Activated naive CD4-positive, alpha-beta T cell treated with anti-CD3 and anti-CD28 coated beads, Interleukin-2, amount 50 U/mL, for 72 hours (primary cell): ENCODE data around the gene IL13. TPM values are rescaled to one million over a fixed set of nuclear protein-coding genes. Genes with fewer than 3 reads are reported as not detected.
A peak's percentile ranks its signal among the peaks of the same experiment; 100 is the strongest.

Experiments
- ATAC-seq, 2 donors: fragments of 150-1000 bp; cut with Tn5 transposase; 2 replicates each; pipeline ENCODE4 v1.10.0; 2021; ENCODE audit warnings: mild to moderate bottlenecking in 2 of 2, moderate library complexity in 2 of 2
- DNase-seq, 2 donors: peaks; one replicate each; pipeline ENCODE4 v3.0.0; 2021 to 2022; ENCODE audit warnings: low spot score in 2 of 2
- H3K27ac Mint-ChIP-seq, 2 donors: one replicate each; pipeline ENCODE4 v1.8.0; 2022; ENCODE audit warnings: mild to moderate bottlenecking in 2 of 2, mixed read lengths in 2 of 2
- H3K36me3 Mint-ChIP-seq, 2 donors: one replicate each; pipeline ENCODE4 v1.8.0; 2022; ENCODE audit warnings: mixed read lengths in 2 of 2
- H3K9me3 Mint-ChIP-seq, 2 donors: one replicate each; pipeline ENCODE4 v1.8.0; 2022; ENCODE audit warnings: mixed read lengths in 2 of 2
- total RNA-seq, 2 donors: library from RNA; stranded (reverse); gene quantifications; one replicate each; pipeline ENCODE4 v1.2.3, GENCODE V29; 2022

Gene IL13
- total RNA-seq, 2 donors from 2014 or later = 0.72 to 0.98 TPM

DNA sequence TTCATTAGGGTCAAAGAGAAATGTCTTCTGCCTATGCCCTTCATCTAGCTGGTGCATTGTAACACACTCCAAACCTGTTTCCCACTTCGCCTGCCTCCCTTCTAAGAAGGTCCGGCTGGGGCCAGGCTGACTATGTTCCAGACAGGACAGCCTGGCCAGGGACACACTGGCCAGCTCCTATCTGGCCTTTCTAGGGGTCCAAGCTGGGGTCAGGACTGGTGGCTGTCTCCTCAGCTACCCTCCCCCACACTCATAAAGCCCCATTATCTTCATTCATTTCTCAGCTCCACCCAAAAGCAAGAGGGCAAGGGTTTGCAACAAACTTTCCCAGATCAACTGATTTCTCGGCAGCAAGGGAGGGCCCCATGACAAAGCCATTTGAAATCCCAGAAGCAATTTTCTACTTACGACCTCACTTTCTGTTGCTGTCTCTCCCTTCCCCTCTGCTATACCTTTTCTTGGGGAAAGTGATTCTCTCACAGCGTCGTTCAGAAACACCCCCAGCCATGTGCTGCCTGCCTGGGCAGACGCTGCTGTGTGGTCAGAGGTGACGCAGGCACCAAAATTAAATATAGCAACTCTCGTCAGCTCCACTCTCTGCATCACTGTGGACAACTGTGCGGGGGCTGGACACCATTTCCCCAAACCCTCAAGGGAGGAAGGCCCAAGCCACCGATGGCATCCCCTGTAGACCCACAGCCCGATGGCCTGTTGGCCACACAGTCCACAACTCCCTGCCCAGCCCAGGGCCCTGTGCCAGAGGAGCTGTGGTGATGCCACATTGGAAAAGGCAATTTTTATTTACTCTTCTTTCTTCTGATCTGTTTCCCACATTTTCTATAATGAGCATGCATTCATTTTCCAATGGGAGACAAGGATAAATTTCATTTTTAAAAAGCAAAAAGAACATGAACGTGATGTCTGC is 6.1 kb downstream of the IL13 start:
- DNase-seq (peak in 1 of 2 donors; percentile 54), ATAC-seq (peak in 1 of 2 donors; percentile 31)
- H3K9me3 Mint-ChIP-seq = no peaks in the 10 kb centered on the region
- no peaks in the 10 kb centered on the region for H3K36me3 Mint-ChIP-seq
- peak overlapping the region; percentile 46 to 64 for H3K27ac Mint-ChIP-seq

DNA sequence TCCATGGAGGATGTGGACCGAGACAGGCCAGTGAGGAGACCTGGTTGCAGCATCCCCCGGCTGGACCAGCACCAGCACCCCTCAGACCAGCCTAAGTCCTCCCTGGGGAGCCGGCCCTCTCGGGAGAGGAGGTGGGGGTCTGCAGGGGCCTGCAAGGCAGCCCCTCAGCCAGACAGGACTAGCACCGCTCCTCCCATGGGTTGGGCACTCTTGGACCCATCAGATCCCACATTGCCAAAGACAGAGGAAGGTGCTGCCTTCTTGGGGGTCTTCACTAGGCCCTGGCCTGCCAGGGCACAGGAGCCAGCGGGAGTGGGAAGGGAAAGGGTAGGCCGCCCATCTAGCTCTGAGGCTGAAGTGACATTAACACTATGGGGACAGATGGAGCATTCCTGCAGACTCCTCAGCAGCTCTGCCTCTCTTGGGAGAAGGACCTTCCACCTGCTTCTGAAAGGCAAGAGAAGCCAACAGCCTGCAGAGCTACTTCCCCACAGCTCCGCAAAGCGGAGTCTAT is 6.8 kb downstream of the IL13 start:
- Mint-ChIP-seq H3K36me3 (no peaks in the 10 kb centered on the region), H3K9me3 (no peaks in the 10 kb centered on the region), H3K27ac (peak overlapping the region; percentile 46 to 64)
- no peak for ATAC-seq
- DNase-seq = peak in 1 of 2 donors; percentile 23

DNA sequence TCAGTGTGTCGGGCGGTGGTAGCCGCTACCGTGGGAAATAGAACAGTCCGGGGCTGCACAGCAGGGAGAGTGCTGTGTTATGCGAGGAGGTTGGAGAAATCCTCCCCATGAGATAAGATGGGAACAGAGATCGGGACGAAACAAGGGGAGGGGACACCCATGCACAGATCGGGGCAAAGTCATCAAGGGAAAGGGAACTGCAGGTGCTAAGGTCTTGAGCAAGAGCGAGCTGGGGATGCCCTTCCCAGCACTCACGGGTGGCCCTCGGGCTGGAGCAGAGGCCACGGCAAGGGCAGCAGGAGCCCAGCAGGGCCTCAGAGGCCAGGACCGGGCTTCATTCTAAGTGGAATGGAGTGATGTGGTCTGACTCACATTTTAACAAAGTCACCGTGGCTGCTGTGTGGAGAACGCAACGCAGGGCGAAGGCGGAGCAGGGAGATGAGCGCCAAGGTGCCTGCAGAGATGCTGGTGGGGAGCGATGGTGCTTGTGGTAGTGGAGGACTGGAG is 7.7 kb downstream of the IL13 start:
- no peak overlapping the region for H3K27ac Mint-ChIP-seq
- H3K36me3 Mint-ChIP-seq = no peaks in the 10 kb centered on the region
- DNase-seq = peak in 1 of 2 donors; percentile 16
- H3K9me3 Mint-ChIP-seq = no peaks in the 10 kb centered on the region
- ATAC-seq = no peak

DNA sequence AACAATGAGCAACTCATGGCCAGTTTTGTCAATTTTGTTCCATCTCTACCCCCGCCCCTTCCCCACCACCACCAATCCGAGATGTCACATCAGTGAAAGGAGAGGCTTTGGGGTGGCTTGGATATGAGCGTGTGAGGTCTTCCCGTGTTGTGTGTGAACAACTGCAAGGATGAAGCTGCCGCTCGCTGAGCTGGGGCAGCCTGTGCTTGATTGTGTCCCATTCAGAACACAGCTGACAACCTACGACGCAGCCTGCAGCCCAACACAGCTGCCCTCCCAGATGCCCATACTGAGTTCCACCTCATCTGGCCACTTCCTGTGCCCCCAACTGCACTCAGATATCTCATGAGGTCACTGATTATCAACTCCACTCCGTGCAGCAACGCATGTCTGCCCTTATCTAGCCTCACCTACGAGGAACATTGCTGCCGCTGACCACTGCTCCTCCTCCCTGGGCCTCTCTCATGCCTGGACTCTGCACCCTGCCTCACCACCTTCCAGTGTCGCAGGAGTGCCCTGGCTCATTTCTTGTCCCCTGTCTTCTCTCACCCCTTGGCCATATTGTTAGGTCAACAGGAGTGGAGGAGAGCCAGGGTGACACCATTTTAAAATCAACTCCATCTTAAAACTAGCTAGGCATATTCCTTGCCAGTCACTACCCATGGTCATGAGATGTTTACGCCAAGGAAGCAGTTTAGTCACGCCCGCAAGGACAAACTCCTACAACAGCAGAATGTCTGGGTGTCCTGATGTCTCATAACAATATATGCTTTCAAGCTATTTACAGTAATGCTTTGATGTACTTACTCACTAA is 8.5 kb downstream of the IL13 start:
- no peak overlapping the region for H3K27ac Mint-ChIP-seq
- no peaks in the 10 kb centered on the region for H3K36me3 Mint-ChIP-seq
- ATAC-seq (peak in 1 of 2 donors; percentile 19), DNase-seq (peak in 1 of 2 donors; percentile 35)
- no peaks in the 10 kb centered on the region for H3K9me3 Mint-ChIP-seq

DNA sequence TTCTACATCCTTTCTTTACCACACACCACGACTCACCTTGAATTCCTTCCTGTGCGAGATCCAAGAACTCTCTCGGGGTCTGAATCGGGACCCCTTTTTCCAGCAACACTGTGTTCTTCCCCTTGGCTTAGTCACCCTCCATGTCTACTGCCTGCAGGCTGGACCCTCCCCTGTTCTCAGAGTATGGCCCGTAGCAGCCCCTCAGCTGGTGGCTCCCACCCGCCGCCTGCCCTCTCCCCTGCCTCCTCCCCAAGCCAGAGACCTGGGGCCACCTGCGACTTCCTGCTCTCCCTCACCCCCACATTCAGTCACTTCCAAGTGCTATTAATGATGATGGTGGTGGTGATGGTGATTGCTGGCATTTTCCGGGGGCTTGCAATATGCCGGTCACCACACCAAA is 9.3 kb downstream of the IL13 start:
- Mint-ChIP-seq H3K27ac (no peak overlapping the region), H3K36me3 (no peaks in the 10 kb centered on the region), H3K9me3 (no peaks in the 10 kb centered on the region)
- peak in 1 of 2 donors; percentile 7 for DNase-seq
- ATAC-seq = no peak

DNA sequence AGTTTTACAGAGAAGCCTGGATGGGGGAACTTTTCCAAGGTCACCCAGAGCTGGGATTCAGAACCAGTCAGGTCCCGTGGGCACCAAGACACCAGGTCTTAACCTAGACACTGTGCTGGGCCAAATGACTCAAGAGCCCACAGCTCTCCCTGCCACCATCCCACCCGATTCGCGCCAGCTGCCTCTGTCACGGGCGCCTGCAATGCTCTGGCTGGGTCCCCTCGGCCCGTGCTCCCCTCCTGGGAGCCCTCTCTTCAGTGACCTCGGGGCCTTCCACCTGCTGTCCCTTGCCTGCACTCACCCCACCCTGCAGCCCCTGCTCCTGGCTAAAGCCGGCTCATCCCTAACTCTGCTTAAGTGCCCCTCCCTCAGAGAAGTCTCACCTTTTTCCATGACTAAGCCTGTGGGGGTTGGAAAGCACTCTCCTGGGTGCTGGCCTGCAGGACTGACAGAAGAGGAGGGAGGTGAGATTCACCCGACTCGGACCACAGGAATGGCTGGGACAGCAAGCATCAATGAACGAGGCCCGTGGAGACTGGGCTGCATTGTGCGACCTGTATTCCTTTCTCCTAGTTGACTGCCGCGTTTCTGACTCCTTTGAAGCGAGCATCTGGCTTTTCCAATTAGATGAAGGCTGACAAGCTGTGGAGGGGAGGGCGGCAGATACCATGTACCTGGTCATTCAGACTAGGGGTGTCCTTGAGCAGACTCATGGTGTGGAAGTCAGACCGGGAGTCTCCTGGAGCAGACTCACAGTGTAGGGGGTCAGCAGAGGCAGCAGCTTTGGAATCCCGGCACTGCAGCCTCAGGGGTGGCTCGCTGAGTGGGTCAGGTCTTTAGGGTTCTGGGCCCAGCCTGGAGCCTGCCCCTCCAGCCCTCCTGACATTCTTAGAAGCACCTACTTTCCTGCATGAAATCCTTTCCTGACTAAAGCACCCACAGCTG is 10.1 kb downstream of the IL13 start:
- Mint-ChIP-seq H3K9me3 (no peaks in the 10 kb centered on the region), H3K36me3 (no peaks in the 10 kb centered on the region), H3K27ac (no peak overlapping the region)
- DNase-seq (peak in 1 of 2 donors; percentile 44), ATAC-seq (no peak)

DNA sequence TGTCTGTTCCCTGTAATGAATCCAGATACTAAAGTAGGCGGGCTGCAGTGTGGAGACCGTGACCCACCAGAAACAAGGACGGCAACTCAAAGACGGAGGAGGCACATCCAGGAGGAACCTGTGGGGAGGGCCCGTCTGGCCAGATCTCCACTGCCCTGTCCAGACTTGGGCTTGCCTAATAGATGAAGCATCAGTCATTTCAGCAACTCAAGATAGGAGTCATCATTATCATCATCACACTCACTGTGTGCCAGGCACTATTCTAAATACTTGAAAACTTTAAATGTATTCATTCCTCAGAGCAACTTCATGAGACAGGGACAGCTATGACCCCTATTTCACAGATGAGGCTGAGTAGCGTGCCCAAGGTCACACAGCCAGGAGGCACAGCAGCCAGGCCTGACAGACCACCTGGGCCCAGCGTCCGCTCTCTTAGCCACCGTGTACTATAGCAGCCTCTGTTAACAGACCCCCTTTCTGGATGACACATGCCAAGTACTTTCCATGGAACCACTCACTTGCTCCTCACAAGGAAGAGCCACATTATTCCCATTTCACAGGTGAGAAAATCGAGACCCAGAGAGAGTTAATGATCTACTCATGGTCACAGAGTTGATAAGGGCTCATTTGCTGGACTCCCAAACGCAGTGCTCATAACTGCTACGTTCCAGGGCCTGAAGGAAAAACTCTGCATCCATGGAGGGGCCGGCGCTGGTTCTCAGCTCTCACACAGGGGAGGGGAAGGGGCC is 10.9 kb downstream of the IL13 start:
- no peaks in the 10 kb centered on the region for H3K9me3 Mint-ChIP-seq
- H3K36me3 Mint-ChIP-seq = no peaks in the 10 kb centered on the region
- no peak for ATAC-seq
- no peak overlapping the region for H3K27ac Mint-ChIP-seq
- DNase-seq = peak in 1 of 2 donors; percentile 30

DNA sequence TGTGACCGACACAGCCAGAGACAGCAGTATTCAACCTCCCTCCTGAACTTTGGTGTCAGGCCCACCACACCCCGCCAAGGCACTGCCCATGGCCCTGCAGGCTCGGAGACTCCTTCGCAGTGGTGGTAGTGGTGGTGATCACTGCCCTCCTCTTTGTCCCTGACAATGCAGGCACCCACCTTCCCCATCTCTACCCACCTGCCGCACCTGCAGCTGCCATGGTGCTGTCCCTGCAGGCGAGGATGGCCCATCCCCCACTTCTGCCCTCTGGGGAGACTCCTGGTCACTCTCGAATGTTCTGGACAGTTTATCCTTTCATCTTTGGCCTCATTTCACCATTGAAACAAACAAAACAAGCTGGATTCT is 11.5 kb downstream of the IL13 start:
- Mint-ChIP-seq H3K9me3 (no peaks in the 10 kb centered on the region), H3K27ac (no peak overlapping the region), H3K36me3 (no peaks in the 10 kb centered on the region)
- no peak for ATAC-seq
- peak in 1 of 2 donors; percentile 26 for DNase-seq

DNA sequence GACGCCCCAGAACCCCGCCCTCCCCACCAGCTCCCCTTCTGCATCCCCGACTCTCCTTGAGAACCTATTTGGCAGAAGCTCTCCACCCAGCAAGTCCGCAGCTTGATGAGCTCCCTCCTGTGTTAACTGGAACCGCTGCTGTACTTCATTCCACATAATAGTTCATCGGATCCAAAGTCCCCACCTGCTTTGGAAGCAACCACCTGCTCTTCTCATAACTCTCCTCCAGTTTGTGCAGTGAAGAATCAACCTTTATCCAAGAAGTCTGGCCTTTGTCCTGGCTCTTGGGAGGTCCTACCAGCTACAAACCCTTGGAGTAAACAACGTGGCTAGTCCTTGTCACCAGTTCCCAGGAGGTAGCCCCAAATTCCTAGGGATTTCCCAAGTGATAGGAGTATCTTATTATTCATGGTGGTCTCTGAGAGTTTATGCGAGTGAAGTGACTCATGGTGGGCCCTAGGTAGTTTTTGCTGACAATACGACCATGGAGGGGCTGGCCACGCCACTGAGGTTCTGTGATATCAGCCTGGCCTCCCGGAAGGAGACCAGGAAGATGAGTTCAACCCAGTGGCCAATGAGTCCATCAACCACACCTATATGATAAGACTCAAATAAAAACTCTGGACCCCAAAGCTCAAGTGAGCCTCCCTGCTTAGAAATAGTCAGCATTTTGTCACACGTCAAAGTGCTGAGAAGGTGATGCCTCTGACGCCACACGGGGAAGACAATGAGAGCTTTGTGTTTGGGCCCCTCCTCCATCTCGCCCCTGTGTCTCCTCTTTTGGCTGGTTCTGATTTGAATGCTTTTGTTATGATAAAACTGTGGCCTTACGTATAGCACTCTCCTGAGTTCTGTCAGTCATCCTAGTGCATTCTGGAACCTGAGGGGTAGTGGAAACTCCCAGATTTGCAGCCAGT is 12.3 kb downstream of the IL13 start:
- Mint-ChIP-seq H3K36me3 (no peaks in the 10 kb centered on the region), H3K27ac (peak overlapping the region in 1 of 2 donors; percentile 73), H3K9me3 (no peaks in the 10 kb centered on the region)
- ATAC-seq (no peak), DNase-seq (peak in 1 of 2 donors; percentile 20)

DNA sequence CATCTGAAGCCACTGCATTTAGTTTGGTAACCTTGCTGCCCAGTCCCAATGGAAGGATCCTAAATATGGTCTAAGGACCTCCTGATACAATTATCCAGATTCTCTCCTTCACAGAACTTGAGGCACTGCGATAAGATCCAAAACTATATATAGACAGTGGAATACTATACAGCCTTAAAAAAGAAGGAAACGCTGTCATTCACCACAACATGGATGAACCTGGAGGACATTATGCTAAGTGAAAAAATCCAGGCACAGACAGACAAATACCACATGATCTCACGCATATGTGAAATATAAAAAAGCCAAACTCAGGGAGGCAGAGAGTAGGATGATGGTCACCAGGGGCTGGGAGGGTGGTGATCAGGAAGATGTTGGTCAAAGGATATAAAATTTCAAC is 13.0 kb downstream of the IL13 start:
- DNase-seq (peak in 1 of 2 donors; percentile 11), ATAC-seq (no peak)
- H3K27ac Mint-ChIP-seq = peak overlapping the region in 1 of 2 donors; percentile 73
- no peaks in the 10 kb centered on the region for H3K36me3 Mint-ChIP-seq
- no peaks in the 10 kb centered on the region for H3K9me3 Mint-ChIP-seq

DNA sequence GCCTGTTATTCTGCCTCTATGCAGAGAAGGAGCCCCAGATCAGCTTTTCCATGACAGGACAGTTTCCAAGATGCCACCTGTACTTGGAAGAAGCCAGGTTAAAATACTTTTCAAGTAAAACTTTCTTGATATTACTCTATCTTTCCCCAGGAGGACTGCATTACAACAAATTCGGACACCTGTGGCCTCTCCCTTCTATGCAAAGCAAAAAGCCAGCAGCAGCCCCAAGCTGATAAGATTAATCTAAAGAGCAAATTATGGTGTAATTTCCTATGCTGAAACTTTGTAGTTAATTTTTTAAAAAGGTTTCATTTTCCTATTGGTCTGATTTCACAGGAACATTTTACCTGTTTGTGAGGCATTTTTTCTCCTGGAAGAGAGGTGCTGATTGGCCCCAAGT is 15.5 kb downstream of the IL13 start:
- H3K36me3 Mint-ChIP-seq = no peaks in the 10 kb centered on the region
- ATAC-seq = no peak
- DNase-seq = no peak
- no peaks in the 10 kb centered on the region for H3K9me3 Mint-ChIP-seq
- H3K27ac Mint-ChIP-seq = no peak overlapping the region

DNA sequence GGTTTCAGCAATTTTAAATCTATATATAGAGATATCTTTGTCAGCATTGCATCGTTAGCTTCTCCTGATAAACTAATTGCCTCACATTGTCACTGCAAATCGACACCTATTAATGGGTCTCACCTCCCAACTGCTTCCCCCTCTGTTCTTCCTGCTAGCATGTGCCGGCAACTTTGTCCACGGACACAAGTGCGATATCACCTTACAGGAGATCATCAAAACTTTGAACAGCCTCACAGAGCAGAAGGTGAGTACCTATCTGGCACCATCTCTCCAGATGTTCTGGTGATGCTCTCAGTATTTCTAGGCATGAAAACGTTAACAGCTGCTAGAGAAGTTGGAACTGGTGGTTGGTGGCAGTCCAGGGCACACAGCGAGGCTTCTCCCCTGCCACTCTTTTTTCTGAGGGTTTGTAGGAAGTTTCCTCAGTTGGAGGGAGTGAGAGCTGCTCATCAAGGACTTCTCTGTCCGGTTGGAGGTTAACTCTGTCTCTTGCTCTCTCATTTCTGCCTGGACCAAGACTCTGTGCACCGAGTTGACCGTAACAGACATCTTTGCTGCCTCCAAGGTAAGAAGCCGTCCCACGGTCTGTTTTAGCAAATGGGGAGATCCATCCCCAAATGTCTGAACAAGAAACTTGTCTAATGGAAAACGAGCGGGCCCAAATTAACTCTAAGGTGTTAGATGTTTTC is 16.1 kb downstream of the IL13 start, which contains the start of gene IL4:
Gene IL4 (plus strand): TSS at position 51 of the 692 bp plus-strand sequence. CDS start 62 bp downstream, at position 113.
- peak within 1 kb of the TSS in 1 of 2 donors; percentile 66 for H3K27ac Mint-ChIP-seq
- H3K9me3 Mint-ChIP-seq = no peaks in the 10 kb centered on the region
- ATAC-seq = no peak
- DNase-seq = peak in 1 of 2 donors; percentile 31
- no peaks in the 10 kb centered on the region for H3K36me3 Mint-ChIP-seq

DNA sequence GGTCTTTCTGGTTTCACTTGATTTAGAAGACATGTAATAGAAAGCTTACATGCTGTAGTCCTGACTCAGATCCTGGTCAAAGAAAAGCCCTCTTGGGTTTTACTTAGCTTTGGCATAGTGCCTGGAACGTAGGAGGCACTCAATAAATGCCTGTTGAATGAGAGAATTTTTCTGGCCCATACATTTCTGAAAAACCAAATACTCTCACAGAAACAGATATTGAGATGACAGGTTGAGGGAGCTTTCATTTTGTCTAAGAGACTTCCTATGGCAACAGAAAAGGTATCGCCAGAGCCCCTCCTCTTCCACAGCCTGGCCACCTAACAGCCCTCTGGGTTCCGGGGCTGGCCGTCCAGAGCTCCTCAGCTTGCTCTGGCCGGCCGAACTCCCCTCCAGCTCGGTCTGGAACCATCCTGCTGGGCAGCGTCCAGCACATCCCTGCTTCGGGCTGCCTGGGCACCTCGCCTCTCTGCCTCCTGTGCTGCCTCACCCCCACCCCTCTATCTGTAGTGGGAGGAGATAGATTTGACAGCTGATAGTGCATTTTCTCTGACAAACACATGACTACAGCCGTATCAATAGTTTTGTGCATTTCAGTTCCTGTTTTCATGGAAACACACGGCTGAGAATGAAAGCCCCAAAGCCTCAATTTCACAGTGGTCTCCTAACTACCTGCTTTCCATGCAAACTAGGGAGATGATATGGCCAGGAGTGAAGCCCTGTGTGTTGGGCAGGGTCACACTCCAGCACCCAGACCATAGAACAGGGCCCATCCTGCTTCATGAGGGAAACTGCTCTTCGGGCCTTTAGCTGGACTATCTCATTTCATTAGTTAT is 16.9 kb downstream of the IL13 start:
- peak overlapping the region in 1 of 2 donors; percentile 66 for H3K27ac Mint-ChIP-seq
- H3K36me3 Mint-ChIP-seq = no peaks in the 10 kb centered on the region
- no peaks in the 10 kb centered on the region for H3K9me3 Mint-ChIP-seq
- ATAC-seq (peak; percentile 62 to 70), DNase-seq (peak in 1 of 2 donors; percentile 45)
